SKM-1 (cell line): ENCODE data around the gene KRT26.
"Not testable (repeated sequence)": the region's sequence is repeated elsewhere in the genome, so short reads cannot be mapped to it uniquely, and the experiment has no call there.

Source experiments
- DNase-seq: peaks from one replicate; lab custom pipeline; 2025; ENCODE audit not compliant: unreplicated experiment; lab: John Stamatoyannopoulos, UW

Gene KRT26, protein sequence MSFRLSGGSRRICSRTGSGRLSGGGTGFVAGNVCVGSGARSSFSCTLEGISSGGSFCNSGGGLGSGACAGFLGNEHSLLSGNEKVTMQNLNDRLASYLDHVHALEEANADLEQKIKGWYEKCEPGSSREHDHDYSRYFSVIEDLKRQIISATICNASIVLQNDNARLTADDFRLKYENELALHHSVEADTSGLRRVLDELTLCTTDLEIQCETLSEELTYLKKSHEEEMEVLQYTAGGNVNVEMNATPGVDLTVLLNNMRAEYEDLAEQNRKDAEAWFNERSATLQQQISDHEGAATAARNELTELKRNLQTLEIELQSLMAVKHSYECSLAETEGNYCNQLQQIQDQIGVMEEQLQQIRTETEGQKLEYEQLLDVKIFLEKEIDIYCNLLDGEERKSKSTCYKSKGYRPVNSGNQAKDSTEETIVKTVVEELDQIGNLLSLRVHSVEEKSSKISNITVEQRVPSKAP

DNA sequence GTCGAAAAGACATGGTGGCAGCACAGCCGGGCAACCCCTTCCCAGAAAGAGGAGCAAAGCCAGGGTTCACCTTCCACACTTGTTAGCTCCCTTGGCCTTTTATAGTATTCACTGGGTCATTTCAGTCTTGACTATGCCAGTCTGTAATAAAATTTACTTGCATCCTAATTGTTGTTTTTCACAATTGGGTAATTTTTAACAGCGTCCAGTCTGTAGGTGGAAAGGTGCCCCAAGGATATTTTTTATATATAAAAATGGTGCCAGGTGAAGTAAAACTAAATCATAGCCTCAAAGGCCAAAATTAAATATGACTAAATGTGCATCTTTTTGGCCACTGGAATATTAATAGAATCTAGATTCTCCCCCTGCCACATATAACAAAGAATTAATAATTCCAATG, at the start of gene KRT26:
KRT26 (minus strand) TSS at position 101 of the 400 bp plus-strand sequence; CDS start at position 13, 88 bp downstream.
- DNase-seq, result no peak

DNA sequence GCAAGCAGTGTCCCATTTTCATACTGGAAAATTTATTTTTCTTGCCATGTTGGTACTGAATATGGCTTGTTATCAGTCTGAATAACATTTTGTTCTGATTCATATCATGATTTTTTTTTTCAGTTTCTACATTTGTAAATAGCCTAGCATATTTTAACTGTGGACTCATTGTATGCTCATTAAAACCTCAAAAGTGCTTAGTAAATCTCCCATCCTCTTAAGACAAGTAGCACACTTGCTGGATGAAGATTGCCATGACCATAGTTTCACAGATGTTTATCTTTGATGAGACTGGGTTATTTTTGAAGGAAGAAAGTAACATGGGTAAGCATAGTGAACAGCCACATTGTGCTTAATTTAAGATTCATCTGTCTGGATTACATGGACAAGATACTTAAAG, 49.5 kb upstream of the KRT26 start:
- no peak for DNase-seq

GRCh38 chr17:40820228-40820838, 48.3 kb upstream of the KRT26 start:
- no peak for DNase-seq

- DNase-seq, result no peak
These were observed 47.6 kb upstream of the KRT26 start for GRCh38 chr17:40819528-40820125.

DNA sequence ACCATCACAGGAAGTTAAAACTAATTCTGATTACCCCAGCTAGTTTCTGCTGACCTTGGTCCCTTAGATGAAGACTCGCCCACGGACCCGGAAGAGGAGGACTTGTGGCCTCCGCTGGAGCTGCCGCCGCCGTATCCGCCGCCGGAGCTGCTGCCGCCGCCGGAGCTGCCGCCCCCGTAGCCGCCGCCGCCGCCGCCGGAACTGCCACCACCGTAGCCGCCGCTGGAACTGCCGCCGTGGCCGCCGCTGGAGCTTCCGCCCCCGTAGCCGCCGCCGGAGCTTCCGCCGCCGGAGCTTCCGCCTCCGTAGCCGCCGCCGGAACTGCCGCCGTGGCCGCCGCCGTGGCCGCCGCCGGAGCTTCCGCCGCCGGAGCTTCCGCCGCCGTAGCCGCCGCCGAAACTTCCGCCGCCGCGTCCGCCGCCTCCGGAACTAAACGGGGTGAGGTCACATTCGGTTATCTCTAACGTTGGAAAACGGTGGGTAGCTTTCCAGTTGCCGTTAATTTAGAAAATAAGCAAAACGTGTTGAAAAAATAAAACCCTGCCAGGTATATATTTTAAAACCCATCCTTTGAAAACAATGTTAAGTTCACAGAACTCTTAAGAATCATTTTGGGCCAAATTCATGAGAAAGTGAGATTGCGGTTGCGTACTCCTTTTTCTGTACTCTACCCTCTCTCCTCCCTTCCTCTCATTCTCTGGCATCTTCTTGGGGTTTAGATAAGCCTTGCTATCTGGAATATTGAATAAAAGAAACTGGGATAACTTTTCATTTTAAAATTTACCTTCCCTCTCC, 46.9 kb upstream of the KRT26 start:
- DNase-seq, result peak; percentile 50

GRCh38 chr17:40818343-40818732, 46.3 kb upstream of the KRT26 start:
- DNase-seq, result no peak

- no peak for DNase-seq
These were observed 45.2 kb upstream of the KRT26 start for GRCh38 chr17:40817103-40817682.

DNA sequence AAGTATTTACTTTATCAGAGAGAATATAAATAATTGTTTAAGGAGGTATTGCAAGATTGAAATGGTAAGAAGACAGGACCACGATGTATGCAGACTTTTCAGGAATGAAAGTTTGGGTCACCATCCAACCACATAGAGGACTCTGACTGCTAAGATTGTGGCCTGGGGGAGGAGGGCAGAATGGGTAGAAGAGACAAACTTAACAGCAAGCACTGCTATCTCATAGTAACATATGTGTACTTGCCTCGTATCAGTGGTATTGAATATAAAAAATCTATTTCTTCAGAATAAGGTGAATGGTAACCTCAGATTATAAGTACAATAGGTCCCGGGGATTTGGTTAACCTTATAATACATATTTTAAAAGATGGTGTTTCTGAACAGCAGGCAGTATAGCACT, 44.6 kb upstream of the KRT26 start:
- no peak for DNase-seq

GRCh38 chr17:40815381-40815780, 43.4 kb upstream of the KRT26 start:
- DNase-seq, result no peak

DNA sequence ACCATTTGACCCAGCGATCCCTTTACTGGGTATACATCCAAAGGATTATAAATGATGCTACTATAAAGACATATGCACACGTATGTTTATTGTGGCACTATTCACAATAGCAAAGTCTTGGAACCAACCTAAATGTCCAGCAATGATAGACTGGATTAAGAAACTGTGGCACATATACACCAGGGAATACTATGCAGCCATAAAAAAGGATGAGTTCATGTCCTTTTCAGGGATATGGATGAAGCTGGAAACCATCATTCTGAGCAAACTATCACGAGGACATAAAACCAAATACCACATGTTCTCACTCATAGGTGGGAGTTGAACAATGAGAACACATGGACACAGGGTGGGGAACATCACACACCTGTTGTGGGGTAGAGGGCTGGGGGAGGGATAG, 42.7 kb upstream of the KRT26 start:
- not testable (repeated sequence) for DNase-seq

DNA sequence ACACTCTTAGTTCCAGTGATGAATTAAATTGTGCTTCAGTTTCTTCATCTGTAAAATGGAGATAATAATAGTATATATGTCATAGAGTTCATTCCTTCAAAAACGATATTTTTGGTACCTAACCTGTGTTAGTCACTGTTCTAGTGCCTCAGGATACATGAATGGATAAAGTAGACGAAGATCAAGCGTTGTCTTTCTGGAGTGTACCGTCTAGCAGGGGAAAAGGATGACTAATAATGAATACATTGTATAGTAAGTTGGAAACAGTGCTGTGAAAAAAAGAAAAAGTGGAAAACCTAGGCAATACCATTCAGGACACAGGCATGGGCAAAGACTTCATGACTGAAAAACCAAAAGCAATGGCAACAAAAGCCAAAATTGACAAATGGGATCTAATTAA, 41.8 kb upstream of the KRT26 start:
- no peak for DNase-seq

DNA sequence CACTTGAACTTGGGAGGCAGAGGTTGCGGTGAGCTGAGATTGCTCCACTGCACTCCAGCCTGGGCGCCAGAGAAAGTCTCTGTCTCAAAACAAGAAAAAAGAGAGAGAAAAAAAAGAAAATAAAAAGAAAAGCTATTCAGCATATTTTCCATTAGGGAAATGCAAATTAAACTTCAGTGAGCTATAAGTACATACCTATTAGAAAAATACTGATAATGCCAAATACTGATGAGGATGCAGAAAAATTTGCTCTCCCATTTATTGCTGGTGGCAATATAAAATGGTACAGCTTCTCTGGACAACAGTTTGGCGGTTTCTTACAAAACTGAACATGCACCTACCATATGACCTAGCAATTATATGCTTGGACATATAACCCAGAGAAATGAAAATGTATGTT, 40.6 kb upstream of the KRT26 start:
- DNase-seq, result no peak

GRCh38 chr17:40810494-40810893, 38.5 kb upstream of the KRT26 start:
- no peak for DNase-seq

DNA sequence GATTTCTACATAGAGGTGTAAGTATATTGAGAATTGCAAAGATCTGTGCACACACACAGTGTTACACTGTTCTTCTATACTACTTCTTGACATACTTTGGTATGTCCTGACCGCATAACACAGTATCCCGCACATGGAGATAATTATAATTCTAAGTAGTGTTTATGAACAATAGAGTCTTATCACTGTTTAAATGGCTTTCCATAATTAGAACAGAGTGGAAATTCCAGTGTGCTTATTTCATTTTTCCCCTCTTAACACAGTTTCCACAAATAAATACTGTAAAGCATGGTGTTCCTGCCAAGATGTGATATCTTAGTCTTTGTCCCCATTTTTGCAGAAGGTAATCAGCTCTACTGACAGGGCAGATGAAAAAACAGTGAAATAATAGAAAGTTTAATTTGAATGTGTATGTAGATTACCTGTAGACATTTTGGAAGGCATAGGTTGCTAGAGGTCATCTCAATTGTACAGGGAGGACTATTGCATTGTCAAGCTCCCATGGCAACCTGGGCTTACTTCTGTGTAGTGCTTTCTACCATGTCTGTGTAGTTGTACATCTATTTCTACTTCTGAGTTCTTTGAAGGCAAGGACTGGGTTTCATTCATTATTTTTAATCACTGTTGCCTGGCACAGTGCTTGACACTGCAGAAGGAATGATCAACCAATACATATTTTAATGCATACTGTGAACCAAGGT, 37.9 kb upstream of the KRT26 start:
- DNase-seq, result no peak

DNA sequence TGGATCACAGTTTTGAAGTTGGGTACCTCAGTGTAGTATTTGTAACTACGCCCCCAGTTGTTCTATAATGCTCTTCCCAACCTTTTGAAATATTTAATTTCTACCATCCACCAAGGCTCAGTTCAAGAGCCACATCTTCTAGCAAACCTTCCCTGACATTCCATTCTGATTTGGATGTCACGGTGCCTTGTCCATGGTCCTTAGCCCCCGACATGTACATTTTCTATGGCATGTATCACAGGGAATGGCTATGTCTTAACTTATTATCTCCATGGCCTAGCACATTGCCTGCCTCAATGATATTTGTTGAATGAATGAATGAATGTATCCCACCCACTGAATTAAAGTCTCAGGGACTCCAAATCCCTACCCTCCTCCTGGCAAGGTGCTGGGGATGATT, 34.1 kb upstream of the KRT26 start:
- DNase-seq, result no peak

- peak; percentile 46 for DNase-seq
These were observed 31.6 kb upstream of the KRT26 start for GRCh38 chr17:40803617-40804082.

GRCh38 chr17:40801157-40801556, 29.2 kb upstream of the KRT26 start:
- DNase-seq, result no peak

- no peak for DNase-seq
These were observed 28.4 kb upstream of the KRT26 start for GRCh38 chr17:40800381-40800780.

- no peak for DNase-seq
These were observed 27.9 kb upstream of the KRT26 start, which contains the start of gene KRT28 for GRCh38 chr17:40799859-40800258. Gene KRT28 (minus strand): TSS chr17:40799959. CDS start chr17:40799893, 66 bp downstream.

GRCh38 chr17:40796846-40797245, 24.8 kb upstream of the KRT26 start:
- no peak for DNase-seq
